GM12872 (cell line): Measurements from ENCODE around the gene PTCH1.

Experiments
- CTCF ChIP-seq: IDR thresholded peaks from 3 replicates; pipeline ENCODE4 v1.5.1; 2011; ENCODE audit warnings: low read depth, mild to moderate bottlenecking, low read length, moderate library complexity; ENCODE audit not compliant: insufficient read depth

The PTCH1 gene

GRCh38 chr9:95435074-95435728 lies 81.6 kb downstream of the PTCH1 start:
- TF ChIP-seq CTCF: no peak

DNA sequence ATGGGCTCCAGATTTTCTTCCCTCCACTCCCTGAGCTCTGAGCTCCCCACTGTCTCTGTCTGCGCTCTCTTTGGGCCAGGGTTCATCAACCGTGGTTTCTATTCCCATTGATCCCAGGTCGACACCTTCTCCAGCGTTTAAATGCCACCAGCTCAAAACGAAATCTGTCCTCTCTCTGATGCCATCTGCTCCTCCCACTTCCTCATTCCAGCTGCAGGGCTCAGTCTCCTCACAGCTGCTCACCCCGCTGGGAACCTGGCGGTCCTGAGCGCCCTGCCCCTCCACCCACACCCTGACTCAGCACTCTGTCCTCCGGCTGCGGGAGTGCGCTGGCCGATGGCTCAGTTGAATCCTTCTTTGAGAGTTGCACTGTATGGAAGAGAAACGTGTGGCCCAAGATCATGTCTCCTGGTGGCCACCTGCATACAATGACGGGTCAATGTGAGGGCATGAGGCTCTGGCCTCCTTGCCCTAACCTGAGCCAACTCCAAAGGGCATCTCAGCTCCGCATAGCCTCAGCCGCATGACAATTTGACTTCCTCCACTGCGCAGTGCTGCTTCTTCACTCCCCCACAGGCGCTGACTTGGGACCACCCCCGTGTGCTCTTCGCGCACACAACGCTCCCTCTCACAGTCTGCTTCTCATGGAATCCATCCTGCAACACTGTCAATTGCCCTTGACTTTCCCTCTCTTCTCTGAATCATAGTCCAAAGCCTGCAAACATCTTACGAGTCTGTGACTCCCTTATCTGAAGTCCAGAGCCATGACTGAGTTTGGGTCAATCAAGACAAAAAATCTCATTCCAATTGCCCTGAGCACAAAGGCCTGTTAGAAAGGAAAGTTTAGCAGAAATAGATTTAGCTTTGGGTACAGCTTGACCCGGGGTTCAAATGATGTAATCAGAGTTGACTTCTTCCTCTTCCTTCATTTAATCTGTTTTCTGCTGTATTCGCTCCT lies 82.4 kb downstream of the PTCH1 start:
- TF ChIP-seq CTCF: no peak

GRCh38 chr9:95433096-95433819 lies 83.5 kb downstream of the PTCH1 start:
- no peak for TF ChIP-seq CTCF

- no peak for TF ChIP-seq CTCF
Observed at GRCh38 chr9:95431286-95431685, 85.5 kb downstream of the PTCH1 start.

- no peak for TF ChIP-seq CTCF
Observed at GRCh38 chr9:95429948-95430620, 86.7 kb downstream of the PTCH1 start.

GRCh38 chr9:95429096-95429495 lies 87.7 kb downstream of the PTCH1 start:
- no peak for TF ChIP-seq CTCF
